H9 (cell line): ENCODE measurements around the gene TPTE2. TPM values are rescaled to one million over a fixed set of nuclear protein-coding genes. Genes with fewer than 3 reads are reported as not detected.
"Not testable (repeated sequence)": the region's sequence is repeated elsewhere in the genome, so short reads cannot be mapped to it uniquely, and the experiment has no call there.

Experiments
- DNase-seq: peaks from one replicate; pipeline ENCODE4 v3.0.0-alpha.2; 2017
- H2AFZ ChIP-seq: one replicate; pipeline ENCODE4 v1.6.1; 2013; ENCODE audit warnings: mild to moderate bottlenecking, low read length, control low read depth, moderate library complexity
- H2AK5ac ChIP-seq: 2 replicates; pipeline ENCODE4 v1.6.1; 2013; ENCODE audit warnings: low read length, control low read depth, mixed read lengths; ENCODE audit not compliant: insufficient read length
- H2BK120ac ChIP-seq: one replicate; pipeline ENCODE4 v1.6.1; 2013; ENCODE audit warnings: low read depth, mild to moderate bottlenecking, low read length, control low read depth, inconsistent platforms; ENCODE audit not compliant: poor library complexity, severe bottlenecking
- H2BK12ac ChIP-seq: 2 replicates; pipeline ENCODE4 v1.6.1; 2013; ENCODE audit warnings: low read length, control low read depth, mixed read lengths, low read depth; ENCODE audit not compliant: insufficient read length
- H2BK15ac ChIP-seq: 2 replicates; pipeline ENCODE4 v1.6.1; 2013; ENCODE audit warnings: low read depth, low read length, control low read depth
- H2BK20ac ChIP-seq: one replicate; pipeline ENCODE4 v1.6.1; 2013; ENCODE audit warnings: low read depth, mild to moderate bottlenecking, low read length, control low read depth, inconsistent platforms; ENCODE audit not compliant: poor library complexity, severe bottlenecking
- H2BK5ac ChIP-seq: 2 replicates; pipeline ENCODE4 v1.6.1; 2013; ENCODE audit warnings: low read length, control low read depth, mixed read lengths; ENCODE audit not compliant: insufficient read length
- H3K14ac ChIP-seq: 2 replicates; pipeline ENCODE4 v1.6.1; 2013; ENCODE audit warnings: low read length, control low read depth; ENCODE audit not compliant: insufficient read depth
- H3K18ac ChIP-seq: 2 replicates; pipeline ENCODE4 v1.6.1; 2013; ENCODE audit warnings: low read depth, mild to moderate bottlenecking, mixed read lengths, low read length, control low read depth; ENCODE audit not compliant: insufficient read length
- H3K23ac ChIP-seq: 2 replicates; pipeline ENCODE4 v1.6.1; 2013; ENCODE audit warnings: low read length, control low read depth, mixed read lengths, low read depth; ENCODE audit not compliant: insufficient read length
- H3K23me2 ChIP-seq: 2 replicates; pipeline ENCODE4 v1.6.1; 2013; ENCODE audit warnings: low read depth, mild to moderate bottlenecking, mixed read lengths, low read length, control low read depth; ENCODE audit not compliant: insufficient read length, poor library complexity, severe bottlenecking
- H3K27ac ChIP-seq: 2 replicates; pipeline ENCODE4 v1.5.1; 2013; ENCODE audit warnings: low read length, control low read depth, mixed read lengths, low read depth; ENCODE audit not compliant: insufficient read length
- H3K27me3 ChIP-seq: 2 replicates; pipeline ENCODE4 v1.6.1; 2013; ENCODE audit warnings: low read length, control low read depth, inconsistent platforms; ENCODE audit not compliant: insufficient read depth
- H3K4ac ChIP-seq: 2 replicates; pipeline ENCODE4 v1.6.1; 2013; ENCODE audit warnings: low read depth, mild to moderate bottlenecking, control low read depth, inconsistent platforms, low read length, moderate library complexity
- H3K4me1 ChIP-seq: 2 replicates; pipeline ENCODE4 v1.6.1; 2013; ENCODE audit warnings: low read length, control low read depth, inconsistent platforms; ENCODE audit not compliant: insufficient read depth
- H3K4me2 ChIP-seq: 2 replicates; pipeline ENCODE4 v1.6.1; 2013; ENCODE audit warnings: low read length, control low read depth, mixed read lengths; ENCODE audit not compliant: insufficient read length, insufficient read depth
- H3K56ac ChIP-seq: 2 replicates; pipeline ENCODE4 v1.6.1; 2013; ENCODE audit warnings: low read depth, mild to moderate bottlenecking, mixed read lengths, low read length, control low read depth; ENCODE audit not compliant: insufficient read length
- H3K79me1 ChIP-seq: 2 replicates; pipeline ENCODE4 v1.6.1; 2013; ENCODE audit warnings: low read depth, mild to moderate bottlenecking, moderate library complexity, low read length, control low read depth, inconsistent platforms; ENCODE audit not compliant: insufficient read depth, poor library complexity, severe bottlenecking
- H3K79me2 ChIP-seq: 2 replicates; pipeline ENCODE4 v1.6.1; 2013; ENCODE audit warnings: low read length, control low read depth, inconsistent platforms; ENCODE audit not compliant: insufficient read depth
- H3K9ac ChIP-seq: 2 replicates; pipeline ENCODE4 v1.6.1; 2013; ENCODE audit warnings: low read length, control low read depth, mixed read lengths; ENCODE audit not compliant: insufficient read length; ENCODE audit errors: extremely low read depth
- H3K9me3 ChIP-seq: one replicate; pipeline ENCODE4 v1.6.1; 2013; ENCODE audit warnings: low read depth, low read length, inconsistent platforms; ENCODE audit not compliant: control insufficient read depth
- H3T11ph ChIP-seq: one replicate; pipeline ENCODE4 v1.6.1; 2013; ENCODE audit warnings: mild to moderate bottlenecking, low read length, control low read depth, inconsistent platforms
- H4K20me1 ChIP-seq: one replicate; pipeline ENCODE4 v1.6.1; 2013; ENCODE audit not compliant: control insufficient read depth, insufficient read length, insufficient read depth
- H4K5ac ChIP-seq: 2 replicates; pipeline ENCODE4 v1.6.1; 2013; ENCODE audit warnings: low read depth, mild to moderate bottlenecking, mixed read lengths, low read length, control low read depth; ENCODE audit not compliant: insufficient read length
- H4K8ac ChIP-seq: replicated peaks from 2 replicates; pipeline ENCODE4 v1.6.1; 2013; ENCODE audit warnings: low read length, control low read depth, mixed read lengths, low read depth; ENCODE audit not compliant: insufficient read length
- H4K91ac ChIP-seq: 2 replicates; pipeline ENCODE4 v1.6.1; 2013; ENCODE audit warnings: low read depth, mild to moderate bottlenecking, moderate library complexity, mixed read lengths, low read length, control low read depth; ENCODE audit not compliant: insufficient read length
- H3K27ac Mint-ChIP-seq, 3 experiments: 2 replicates in 2 of 3; 3 replicates in 1 of 3; pipeline ENCODE4 v1.8.0; 2020 to 2021; ENCODE audit warnings: mixed read lengths in 3 of 3, mild to moderate bottlenecking in 1 of 3, moderate library complexity in 1 of 3
- H3K27me3 Mint-ChIP-seq: 2 replicates; pipeline ENCODE4 v1.8.0; 2021; ENCODE audit warnings: low read depth, mild to moderate bottlenecking, moderate library complexity, mixed read lengths
- H3K36me3 Mint-ChIP-seq, 3 experiments: 2 replicates in 2 of 3; 3 replicates in 1 of 3; pipeline ENCODE4 v1.8.0; 2020 to 2021; ENCODE audit warnings: low read depth in 3 of 3, mixed read lengths in 3 of 3; ENCODE audit not compliant: insufficient read depth in 1 of 3
- H3K4me1 Mint-ChIP-seq, 2 experiments: 2 replicates each; pipeline ENCODE4 v1.8.0; 2020; ENCODE audit warnings: mixed read lengths in 2 of 2
- H3K4me3 Mint-ChIP-seq, 2 experiments: 2 replicates in 1 of 2; 3 replicates in 1 of 2; pipeline ENCODE4 v1.8.0; 2020 to 2021; ENCODE audit warnings: mild to moderate bottlenecking in 2 of 2, mixed read lengths in 2 of 2, moderate library complexity in 1 of 2
- H3K9me3 Mint-ChIP-seq, 2 experiments: 2 replicates in 1 of 2; 3 replicates in 1 of 2; pipeline ENCODE4 v1.8.0; 2020; ENCODE audit warnings: mild to moderate bottlenecking in 2 of 2, mixed read lengths in 2 of 2, moderate library complexity in 1 of 2
- WGBS: extraction: QIAGEN DNeasy Blood & Tissue Kit; methylation state at CpG from one replicate; pipeline ENCODE4 v1.1.7; 2013; ENCODE audit warnings: missing lambda C conversion rate, low lambda C conversion rate, mixed read lengths; ENCODE audit not compliant: insufficient read length; ENCODE audit errors: extremely low coverage; 5-methylcytosine and 5-hydroxymethylcytosine counted together
- long read RNA-seq: library from polyadenylated mRNA; unstranded; transcript quantifications from one replicate; pipeline ENCODE4 v2.0.0, GENCODE V29; 2020
- total RNA-seq: library from RNA; stranded (reverse); gene quantifications from 2 replicates; pipeline ENCODE4 v1.2.1, GENCODE V29; 2021

TPTE2 gene
- total RNA-seq, result not detected in 2 replicates
- long read RNA-seq, result 0 reads

GRCh38 chr13:19561127-19561582 lies at the start of gene TPTE2:
Gene TPTE2, minus strand, starts transcription at chr13:19561532. Its CDS starts 58,298 bp downstream, at chr13:19503234.
- not testable (repeated sequence) for H2BK12ac ChIP-seq, H3K27ac ChIP-seq, H2BK15ac ChIP-seq, H3K23ac ChIP-seq, H3K27me3 Mint-ChIP-seq, H2AK5ac ChIP-seq, H4K91ac ChIP-seq, H3K4me3 Mint-ChIP-seq, H2AFZ ChIP-seq, H3K4me2 ChIP-seq, H3K4ac ChIP-seq, H3K14ac ChIP-seq, H4K20me1 ChIP-seq, H3T11ph ChIP-seq, H3K56ac ChIP-seq, H3K9ac ChIP-seq, H3K79me2 ChIP-seq, H3K36me3 Mint-ChIP-seq, H3K4me1 ChIP-seq, H3K27ac Mint-ChIP-seq, H3K18ac ChIP-seq, H2BK120ac ChIP-seq, H2BK5ac ChIP-seq, H3K4me1 Mint-ChIP-seq, DNase-seq, H3K27me3 ChIP-seq, H4K8ac ChIP-seq, H2BK20ac ChIP-seq, H3K23me2 ChIP-seq, H3K79me1 ChIP-seq, H4K5ac ChIP-seq
- H3K9me3 ChIP-seq, result peaks cover 21% of the 10 kb centered on the region
- peaks cover 37 to 44% of the 10 kb centered on the region in 2 experiments for H3K9me3 Mint-ChIP-seq
- no CpG with 5 or more reads among the region's 32 CpGs for WGBS
